Spleen (tissue), 11 donors: Measurements from ENCODE around the gene TUBGCP6. TPM values are rescaled to one million over a fixed set of nuclear protein-coding genes. Genes with fewer than 3 reads are reported as not detected.
"Not testable (repeated sequence)": the region's sequence is repeated elsewhere in the genome, so short reads cannot be mapped to it uniquely, and the experiment has no call there.

ENCODE experiments used
- DNase-seq: peaks from one replicate; pipeline ENCODE4 v3.0.0-alpha.2; 2020
- H3K27ac ChIP-seq, 8 donors: fragments of 200-600 bp; sonication (generic) in 7 of 8; 1 replicate in 4 of 8; 2 replicates in 4 of 8; pipeline versions ENCODE4 v1.5.0 to v1.8.0; 2016 to 2021; ENCODE audit warnings: inconsistent platforms in 4 of 8, mild to moderate bottlenecking in 4 of 8, moderate library complexity in 1 of 8
- H3K27me3 ChIP-seq, 7 donors: fragments of 200-600 bp; sonication (generic) in 6 of 7; replicated peaks in 1 of 7; 1 replicate in 4 of 7; 2 replicates in 3 of 7; pipeline versions ENCODE4 v1.5.0 to v1.8.0; 2016 to 2021; ENCODE audit warnings: inconsistent platforms in 3 of 7, mild to moderate bottlenecking in 1 of 7
- H3K36me3 ChIP-seq, 6 donors: fragments of 200-600 bp; sonication (generic) in 5 of 6; 1 replicate in 4 of 6; 2 replicates in 2 of 6; pipeline versions ENCODE4 v1.5.0 to v1.8.0; 2016 to 2021; ENCODE audit warnings: inconsistent platforms in 2 of 6
- H3K4me1 ChIP-seq, 6 donors: fragments of 200-600 bp; sonication (generic) in 5 of 6; 1 replicate in 3 of 6; 2 replicates in 3 of 6; pipeline versions ENCODE4 v1.5.0 to v1.8.0; 2016 to 2021; ENCODE audit warnings: inconsistent platforms in 3 of 6
- H3K4me3 ChIP-seq, 8 donors: fragments of 200-600 bp; sonication (generic) in 7 of 8; 1 replicate in 4 of 8; 2 replicates in 4 of 8; pipeline versions ENCODE4 v1.5.0 to v1.8.0; 2016 to 2021; ENCODE audit warnings: inconsistent platforms in 4 of 8, mild to moderate bottlenecking in 4 of 8, moderate library complexity in 2 of 8
- H3K9me3 ChIP-seq, 8 donors: fragments of 200-600 bp; sonication (generic) in 7 of 8; 1 replicate in 4 of 8; 2 replicates in 4 of 8; pipeline versions ENCODE4 v1.5.0 to v1.8.0; 2016 to 2021; ENCODE audit warnings: inconsistent platforms in 4 of 8
- POLR2A ChIP-seq, 3 donors: fragments of 450-650 bp; IDR thresholded peaks; one replicate each; pipeline ENCODE4 v1.5.1; 2017; ENCODE audit warnings: antibody characterized with exemption in 3 of 3, mild to moderate bottlenecking in 1 of 3
- POLR2AphosphoS5 ChIP-seq, 3 donors: sonication (generic); formaldehyde crosslinking; IDR thresholded peaks; one replicate each; pipeline ENCODE4 v1.5.1; 2017; ENCODE audit warnings: antibody characterized with exemption in 3 of 3
- WGBS, 5 donors: extraction: QIAGEN DNeasy Blood & Tissue Kit in 3 of 5; methylation state at CpG; one replicate each; pipeline versions ENCODE4 v1.1.5 to v1.1.7; 2013 to 2018; 5-methylcytosine and 5-hydroxymethylcytosine counted together
- intact Hi-C: fragments of 100-400 bp; cut with DNase I; formaldehyde crosslinking; loops from one replicate; pipeline ENCODE4 v1.15.0; 2023; ENCODE audit warnings: low total_unique reads
- polyA plus RNA-seq, 3 donors: library from polyadenylated mRNA; stranded (reverse); fragments of 200-250 nt; gene quantifications; one replicate each; pipeline ENCODE4 v1.2.1, GENCODE V29; 2013
- total RNA-seq, 7 donors: library from RNA; depleted of rRNA in 3 of 7; stranded (reverse); fragments of >200 nt in 3 of 7; fragmentation: NEBNext Ultra II Directional in 4 of 7; extraction: Animal tissue kit (Norgen Biotek cat#: 25700) in 4 of 7; gene quantifications; one replicate each; pipeline versions ENCODE4 v1.1.0 to v1.2.1, GENCODE V29; 2016 to 2021
- TF ChIP-seq, protein P1 (sequence below), 11 experiments: fragments of 200-600 bp in 7 of 11; fragments of 450-650 bp in 4 of 11; sonication (generic) in 4 of 11; IDR thresholded peaks in 8 of 11; conservative IDR thresholded peaks in 3 of 11; 1 replicate in 7 of 11; 2 replicates in 4 of 11; pipeline versions ENCODE4 v1.4.0 to v1.8.0; 2016 to 2021; ENCODE audit warnings: antibody characterized with exemption in 11 of 11, inconsistent platforms in 4 of 11, mild to moderate bottlenecking in 1 of 11
- donor health status: healthy with polysubstance abuse.
- donor health status: DM: no; HTN: no; CAD: no; lungs with moderate emphysema.
- donor health status: DM: no; HTN: no; CAD: no.
- donor health status: Bipolar disorder and iron deficiency.
- donor health status: healthy.
- donor health status: DM: no; HTN: no; CAD: no.
- donor health status: DM: yes; HTN: yes; CAD: no.

TUBGCP6 gene
- total and polyA plus RNA-seq, 10 donors = 36.0 to 98.0 (median 69.3) TPM

DNA sequence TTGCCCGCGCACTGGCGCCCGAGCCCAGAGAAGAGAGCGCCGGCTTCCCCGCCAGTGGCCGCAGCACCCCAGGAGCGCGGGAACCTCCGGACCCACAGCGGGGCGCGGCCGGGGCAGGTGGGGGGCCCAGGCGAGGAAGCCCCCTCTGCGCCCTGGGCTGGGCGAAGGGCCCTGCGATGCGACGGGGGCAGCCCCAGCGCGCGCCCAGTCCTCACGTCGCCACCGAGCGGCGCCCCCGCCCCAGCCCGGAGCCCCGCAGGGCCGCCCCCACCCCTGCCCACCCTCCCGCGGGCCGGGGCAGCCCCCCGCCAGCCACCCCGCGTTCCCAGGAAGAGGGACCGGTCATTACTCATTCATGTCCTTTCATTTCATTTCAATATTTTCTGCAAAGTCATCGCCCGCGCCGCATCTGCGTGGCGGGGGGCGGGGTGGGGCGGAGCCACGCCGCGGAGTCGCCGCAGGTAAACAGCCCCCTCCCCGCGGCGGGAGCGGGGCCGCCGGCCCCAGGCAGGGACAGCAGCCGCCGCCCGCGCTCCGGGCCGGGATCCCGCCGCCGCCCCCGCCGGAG lies 75.0 kb downstream of the TUBGCP6 start:
- Histone ChIP-seq H3K9me3 (no peaks in the 10 kb centered on the region), H3K4me3 (peak overlapping the region in 6 of 8 donors; percentile 17 to 74 (median 46)), H3K27me3 (peaks cover 0 to 83% (median 33%) of the 10 kb centered on the region in 7 donors), H3K27ac (peak overlapping the region in 2 of 8 donors; percentile 40 to 50), H3K4me1 (peaks cover 4 to 45% (median 23%) of the 10 kb centered on the region in 6 donors), H3K36me3 (no peaks in the 10 kb centered on the region)
- 0 to 2% (median 1%) methylated on average over 8 to 70 of the region's 70 CpGs for WGBS, 5 donors
- TF ChIP-seq POLR2A (IDR thresholded peaks at IDR 0.05) (no peak), POLR2AphosphoS5 (IDR thresholded peaks at IDR 0.05) (peak in 2 of 3 donors; percentile 19 to 67)
- TF ChIP-seq, protein P1, sequence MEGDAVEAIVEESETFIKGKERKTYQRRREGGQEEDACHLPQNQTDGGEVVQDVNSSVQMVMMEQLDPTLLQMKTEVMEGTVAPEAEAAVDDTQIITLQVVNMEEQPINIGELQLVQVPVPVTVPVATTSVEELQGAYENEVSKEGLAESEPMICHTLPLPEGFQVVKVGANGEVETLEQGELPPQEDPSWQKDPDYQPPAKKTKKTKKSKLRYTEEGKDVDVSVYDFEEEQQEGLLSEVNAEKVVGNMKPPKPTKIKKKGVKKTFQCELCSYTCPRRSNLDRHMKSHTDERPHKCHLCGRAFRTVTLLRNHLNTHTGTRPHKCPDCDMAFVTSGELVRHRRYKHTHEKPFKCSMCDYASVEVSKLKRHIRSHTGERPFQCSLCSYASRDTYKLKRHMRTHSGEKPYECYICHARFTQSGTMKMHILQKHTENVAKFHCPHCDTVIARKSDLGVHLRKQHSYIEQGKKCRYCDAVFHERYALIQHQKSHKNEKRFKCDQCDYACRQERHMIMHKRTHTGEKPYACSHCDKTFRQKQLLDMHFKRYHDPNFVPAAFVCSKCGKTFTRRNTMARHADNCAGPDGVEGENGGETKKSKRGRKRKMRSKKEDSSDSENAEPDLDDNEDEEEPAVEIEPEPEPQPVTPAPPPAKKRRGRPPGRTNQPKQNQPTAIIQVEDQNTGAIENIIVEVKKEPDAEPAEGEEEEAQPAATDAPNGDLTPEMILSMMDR (IDR thresholded peaks at IDR 0.05 in 8 of 11, conservative IDR thresholded peaks at IDR 0.05 in 3 of 11) = no peak
- intact Hi-C loops = no loop called here
- peak; percentile 87 for DNase-seq

DNA sequence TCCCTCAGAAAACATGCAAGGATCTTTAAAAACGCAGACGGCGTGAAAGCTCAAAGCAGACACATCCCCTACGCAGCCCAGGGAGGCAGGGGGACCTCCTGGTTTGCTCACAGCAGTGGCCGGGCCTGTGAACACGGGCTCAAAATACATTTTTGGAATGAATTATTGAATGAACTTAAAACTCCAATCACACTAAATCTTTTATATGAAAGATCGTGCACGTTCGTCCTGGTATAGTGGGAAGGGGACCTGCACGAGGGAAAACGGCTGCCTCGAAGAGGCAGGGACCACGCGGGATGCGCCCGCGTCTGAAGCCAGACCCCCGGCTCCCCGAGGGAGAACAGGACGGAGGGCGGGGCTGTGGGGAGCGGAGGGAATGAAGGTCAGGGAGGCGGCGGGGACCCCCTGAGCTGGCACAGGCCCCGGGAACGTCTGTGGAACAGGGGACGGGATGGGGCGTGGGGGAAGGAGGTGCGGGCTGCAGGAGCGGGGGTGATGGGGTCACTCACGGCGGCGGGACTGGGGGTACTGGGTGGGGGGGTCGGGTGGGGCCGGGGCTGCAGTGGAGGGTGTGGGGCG lies 75.6 kb downstream of the TUBGCP6 start:
- Histone ChIP-seq H3K9me3 (no peaks in the 10 kb centered on the region), H3K4me1 (peaks cover 4 to 45% (median 23%) of the 10 kb centered on the region in 6 donors), H3K4me3 (peak overlapping the region in 4 of 8 donors; percentile 45 to 74 (median 49)), H3K27ac (no peak overlapping the region), H3K27me3 (peaks cover 0 to 83% (median 33%) of the 10 kb centered on the region in 7 donors), H3K36me3 (no peaks in the 10 kb centered on the region)
- TF ChIP-seq POLR2AphosphoS5 (IDR thresholded peaks at IDR 0.05) (no peak), POLR2A (IDR thresholded peaks at IDR 0.05) (no peak)
- TF ChIP-seq, protein P1 (IDR thresholded peaks at IDR 0.05 in 8 of 11, conservative IDR thresholded peaks at IDR 0.05 in 3 of 11) = no peak
- 12 to 16% (median 14%) methylated on average over 32 to 36 of the region's 36 CpGs for WGBS, 5 donors
- intact Hi-C loops = no loop called here
- peak; percentile 75 for DNase-seq

DNA sequence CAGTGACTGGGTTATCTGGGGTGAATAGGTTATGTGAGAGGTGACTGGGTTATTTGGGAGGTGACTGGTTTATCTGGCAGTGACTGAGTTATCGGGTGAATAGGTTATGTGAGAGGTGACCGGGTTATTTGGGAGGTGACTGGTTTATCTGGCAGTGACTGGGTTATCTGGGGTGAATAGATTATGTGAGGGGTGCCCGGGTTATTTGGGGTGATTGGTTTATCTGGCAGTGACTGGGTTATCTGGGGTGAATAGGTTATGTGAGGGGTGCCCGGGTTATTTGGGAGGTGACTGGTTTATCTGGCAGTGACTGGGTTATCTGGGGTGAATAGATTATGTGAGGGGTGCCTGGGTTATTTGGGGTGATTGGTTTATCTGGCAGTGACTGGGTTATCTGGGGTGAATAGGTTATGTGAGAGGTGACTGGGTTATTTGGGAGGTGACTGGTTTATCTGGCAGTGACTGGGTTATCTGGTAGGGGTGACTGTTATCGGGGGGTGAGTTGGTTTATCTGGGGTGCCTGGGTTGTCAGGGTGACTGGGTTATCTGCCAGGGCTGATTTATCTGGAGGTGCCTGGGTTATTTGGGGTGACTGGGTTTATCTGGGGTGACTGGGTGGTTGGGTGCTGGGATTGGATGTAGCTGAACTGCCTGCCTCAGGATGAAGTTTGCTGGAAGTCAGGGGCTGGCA lies 76.2 kb downstream of the TUBGCP6 start:
- H3K27ac ChIP-seq, H3K9me3 ChIP-seq, H3K36me3 ChIP-seq, DNase-seq, intact Hi-C loops: not testable (repeated sequence)
- Histone ChIP-seq H3K4me1 (peaks cover 4 to 42% (median 22%) of the 10 kb centered on the region in 6 donors), H3K27me3 (peaks cover 0 to 76% (median 33%) of the 10 kb centered on the region in 7 donors), H3K4me3 (peak overlapping the region in 1 of 8 donors; percentile 74)
- WGBS, 5 donors = 73 to 89% (median 83%) methylated on average over 5 of the region's 5 CpGs

DNA sequence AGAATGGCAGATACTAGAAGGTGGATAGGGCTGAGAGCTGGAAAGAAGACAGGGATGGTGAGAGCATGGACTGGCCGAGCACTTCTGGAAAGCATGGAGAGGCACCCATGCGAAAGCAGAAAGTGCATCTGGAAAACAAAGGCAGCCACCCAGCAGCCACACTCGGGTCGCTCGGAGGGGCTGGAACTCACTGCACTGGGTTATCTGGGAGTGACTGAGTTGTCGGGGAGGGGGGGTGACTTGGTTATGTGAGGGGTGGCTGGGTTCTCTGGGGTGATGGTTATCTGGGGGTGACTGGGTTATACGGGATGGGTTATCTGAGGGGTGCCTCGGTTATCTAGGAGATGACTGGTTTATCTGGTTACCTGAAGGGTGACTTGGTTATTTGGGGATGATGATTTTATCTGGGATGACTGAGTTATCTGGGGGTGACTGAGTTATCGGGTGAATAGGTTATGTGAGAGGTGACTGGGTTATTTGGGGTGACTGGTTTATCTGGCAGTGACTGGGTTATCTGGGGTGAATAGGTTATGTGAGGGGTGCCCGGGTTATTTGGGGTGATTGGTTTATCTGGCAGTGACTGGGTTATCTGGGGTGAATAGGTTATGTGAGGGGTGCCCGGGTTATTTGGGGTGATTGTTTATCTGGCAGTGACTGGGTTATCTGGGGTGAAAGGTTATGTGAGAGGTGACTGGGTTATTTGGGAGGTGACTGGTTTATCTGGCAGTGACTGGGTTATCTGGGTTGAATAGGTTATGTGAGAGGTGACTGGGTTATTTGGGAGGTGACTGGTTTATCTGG lies 76.9 kb downstream of the TUBGCP6 start:
- Histone ChIP-seq H3K36me3 (no peaks in the 10 kb centered on the region), H3K27ac (no peak overlapping the region), H3K9me3 (no peaks in the 10 kb centered on the region), H3K27me3 (peaks cover 0 to 75% (median 33%) of the 10 kb centered on the region in 7 donors), H3K4me3 (no peak overlapping the region), H3K4me1 (peaks cover 0 to 34% (median 14%) of the 10 kb centered on the region in 6 donors)
- DNase-seq = no peak
- TF ChIP-seq, protein P1 (IDR thresholded peaks at IDR 0.05 in 8 of 11, conservative IDR thresholded peaks at IDR 0.05 in 3 of 11) = no peak
- TF ChIP-seq POLR2A (IDR thresholded peaks at IDR 0.05) (no peak), POLR2AphosphoS5 (IDR thresholded peaks at IDR 0.05) (no peak)
- WGBS, 5 donors = 71 to 82% (median 76%) methylated on average over 11 of the region's 11 CpGs
- intact Hi-C loops = no loop called here
